GM12878 (cell line): ENCODE data around the gene TASOR. TPM values are rescaled to one million over a fixed set of nuclear protein-coding genes. Genes with fewer than 3 reads are reported as not detected.

Experiments
- ATAC-seq: fragments of 200-7000 bp; cut with Tn5 transposase; 3 replicates; pipeline ENCODE4 v1.9.1; 2020; ENCODE audit warnings: mild to moderate bottlenecking, moderate library complexity
- BruUV-seq: library from RNA; stranded (reverse); fragments of 400-500 nt; replicated peaks from 2 replicates; lab custom pipeline; 2021; lab: Mats Ljungman, UMichigan
- CTCF ChIA-PET: fragments of 300-600 bp; sonication (Branson Sonifier 250); formaldehyde crosslinking; extraction: SDS; loops from one replicate; lab custom pipeline; 2021; ENCODE audit warnings: inconsistent platforms; lab: Yijun Ruan, JAX
- POLR2A ChIA-PET: fragments of 350-600 bp; formaldehyde crosslinking; extraction: SDS; loops from one replicate; lab custom pipeline; 2021; ENCODE audit warnings: inconsistent platforms; lab: Charles Lee
- RAD21 ChIA-PET: fragments of 300-600 bp; sonication (Branson Sonifier 250); formaldehyde crosslinking; loops from one replicate; lab custom pipeline; 2023; ENCODE audit warnings: antibody characterized with exemption; ENCODE audit not compliant: unreplicated experiment; lab: Charles Lee
- SMC1A ChIA-PET: fragments of 300-600 bp; sonication (Branson Sonifier 250); formaldehyde crosslinking; loops from one replicate; lab custom pipeline; 2023; ENCODE audit not compliant: unreplicated experiment, uncharacterized antibody; lab: Charles Lee
- DNase-seq: peaks from one replicate; pipeline ENCODE4 v3.0.0-alpha.2; 2011; ENCODE audit warnings: low read depth, low spot score
- FAIRE-seq: peaks from 3 replicates; lab custom pipeline; 2011; peaks lifted over from hg19 to GRCh38; lab: Jason Lieb, UNC
- H2AFZ ChIP-seq: 2 replicates; pipeline ENCODE4 v1.6.0; 2011; ENCODE audit warnings: low read depth, low read length, control low read depth; ENCODE audit not compliant: control insufficient read depth
- H3K27ac ChIP-seq: 2 replicates; pipeline ENCODE4 v1.5.1; 2011; ENCODE audit warnings: control low read depth; ENCODE audit not compliant: control insufficient read depth, insufficient read depth
- H3K27me3 ChIP-seq, 2 experiments: replicated peaks in 1 of 2; 2 replicates each; pipeline versions ENCODE4 v1.6.0 to v1.6.1; 2011; ENCODE audit warnings: low read length in 1 of 2; ENCODE audit not compliant: control insufficient read depth in 2 of 2, insufficient read depth in 2 of 2
- H3K36me3 ChIP-seq, 2 experiments: 2 replicates each; pipeline ENCODE4 v1.5.1; 2011; ENCODE audit warnings: low read length in 1 of 2; ENCODE audit not compliant: control insufficient read depth in 2 of 2, insufficient read depth in 2 of 2
- H3K4me1 ChIP-seq: 2 replicates; pipeline ENCODE4 v1.6.1; 2011; ENCODE audit warnings: mild to moderate bottlenecking, low read length, moderate library complexity, mixed read lengths; ENCODE audit not compliant: control insufficient read depth, insufficient read depth
- H3K4me2 ChIP-seq: 2 replicates; pipeline ENCODE4 v1.6.0; 2011; ENCODE audit warnings: control low read depth; ENCODE audit not compliant: control insufficient read depth, insufficient read depth
- H3K4me3 ChIP-seq: fragments of 200-600 bp; sonication (generic); 2 replicates; pipeline ENCODE4 v1.5.1; 2016
- H3K79me2 ChIP-seq: 2 replicates; pipeline ENCODE4 v1.6.0; 2011; ENCODE audit warnings: low read length; ENCODE audit not compliant: control insufficient read depth, insufficient read depth
- H3K9ac ChIP-seq: 2 replicates; pipeline ENCODE4 v1.8.0; 2011; ENCODE audit warnings: low read length, control low read depth, mixed read lengths; ENCODE audit not compliant: control insufficient read depth, insufficient read depth
- H3K9me3 ChIP-seq: replicated peaks from 3 replicates; pipeline ENCODE4 v1.5.1; 2011; ENCODE audit warnings: mild to moderate bottlenecking, low read length; ENCODE audit not compliant: control insufficient read depth, insufficient read depth
- H4K20me1 ChIP-seq: 2 replicates; pipeline ENCODE4 v1.6.0; 2011; ENCODE audit not compliant: control insufficient read depth, insufficient read depth
- ATF7 ChIP-seq: fragments of 450-650 bp; IDR thresholded peaks from 2 replicates; pipeline ENCODE4 v1.6.1; 2016; ENCODE audit warnings: low read depth, mild to moderate bottlenecking
- BMI1 ChIP-seq: fragments of 450-650 bp; IDR thresholded peaks from 2 replicates; pipeline ENCODE4 v1.6.1; 2016; ENCODE audit warnings: mild to moderate bottlenecking, moderate library complexity, borderline replicate concordance
- DPF2 ChIP-seq: fragments of 450-650 bp; IDR thresholded peaks from 2 replicates; pipeline ENCODE4 v1.6.1; 2017; ENCODE audit warnings: mild to moderate bottlenecking
- E2F4 ChIP-seq: IDR thresholded peaks from 2 replicates; pipeline ENCODE4 v1.6.1; 2012; ENCODE audit warnings: low read depth, low read length, improper control_type of control experiment
- EP300 ChIP-seq, 2 experiments: fragments of 150-350 bp in 1 of 2; IDR thresholded peaks; 2 replicates each; pipeline ENCODE4 v1.6.1; 2011 to 2012; ENCODE audit warnings: low read depth in 2 of 2, low read length in 2 of 2, borderline replicate concordance in 1 of 2, improper control_type of control experiment in 1 of 2, inconsistent platforms in 1 of 2; ENCODE audit not compliant: control insufficient read depth in 1 of 2
- IKZF2 ChIP-seq, 2 experiments: fragments of 450-650 bp; IDR thresholded peaks; 2 replicates each; pipeline ENCODE4 v1.6.1; 2017; ENCODE audit warnings: mild to moderate bottlenecking in 2 of 2, moderate library complexity in 2 of 2
- MLLT1 ChIP-seq: fragments of 450-650 bp; IDR thresholded peaks from 2 replicates; pipeline ENCODE4 v1.6.1; 2016; ENCODE audit warnings: mild to moderate bottlenecking
- MTA2 ChIP-seq: fragments of 450-650 bp; IDR thresholded peaks from 2 replicates; pipeline ENCODE4 v1.6.1; 2016; ENCODE audit warnings: low read depth, mild to moderate bottlenecking, moderate library complexity
- RAD51 ChIP-seq: fragments of 450-650 bp; IDR thresholded peaks from 2 replicates; pipeline ENCODE4 v1.6.1; 2016; ENCODE audit warnings: moderate library complexity, mild to moderate bottlenecking, inconsistent platforms
- RELB ChIP-seq: fragments of 450-650 bp; IDR thresholded peaks from 2 replicates; pipeline ENCODE4 v1.6.1; 2017; ENCODE audit warnings: low read depth, mild to moderate bottlenecking, moderate library complexity
- SMC3 ChIP-seq: IDR thresholded peaks from 2 replicates; pipeline ENCODE4 v1.6.1; 2011; ENCODE audit warnings: low read length, improper control_type of control experiment, borderline replicate concordance
- SPI1 ChIP-seq: IDR thresholded peaks from 2 replicates; pipeline ENCODE4 v1.6.1; 2011; ENCODE audit warnings: low read depth, mild to moderate bottlenecking, low read length, moderate library complexity, borderline replicate concordance; ENCODE audit not compliant: insufficient read depth
- ZNF384 ChIP-seq: IDR thresholded peaks from 2 replicates; pipeline ENCODE4 v1.6.1; 2012; ENCODE audit warnings: low read depth, mild to moderate bottlenecking, low read length, improper control_type of control experiment, borderline replicate concordance
- ZSCAN29 ChIP-seq: fragments of 450-650 bp; IDR thresholded peaks from 2 replicates; pipeline ENCODE4 v1.6.1; 2017; ENCODE audit warnings: mild to moderate bottlenecking, moderate library complexity
- WGBS: methylation state at CpG from one replicate; pipeline ENCODE4 v1.1.6; 2016; ENCODE audit warnings: low lambda C conversion rate; ENCODE audit not compliant: insufficient replicate concordance, insufficient coverage; ENCODE audit errors: missing lambda C conversion rate; 5-methylcytosine and 5-hydroxymethylcytosine counted together
- in situ Hi-C: fragments of 300-500 bp; cut with MboI; formaldehyde crosslinking; loops from 9 replicates; pipeline ENCODE4 v1.14.3; 2018; ENCODE audit warnings: mixed read lengths
- intact Hi-C: fragments of 100-400 bp; cut with micrococcal nuclease; formaldehyde crosslinking; loops from one replicate; pipeline ENCODE4 v1.14.2; 2022; ENCODE audit not compliant: unreplicated experiment
- polyA plus RNA-seq, 11 experiments: library from polyadenylated mRNA; depleted of rRNA in 4 of 11; unstranded in 6 of 11; stranded (reverse) in 5 of 11; fragments of >200 nt; fragmentation: Nextera tagmentation in 4 of 11; fragmentation: Illumina TruSeq in 1 of 11; extraction: Ambion mirVana in 4 of 11; extraction: Trizol in 1 of 11; gene quantifications; 1 replicate in 1 of 11; 2 replicates in 10 of 11; pipeline versions ENCODE4 v1.2.1 to v1.2.3, GENCODE V29; 2011 to 2016; ENCODE audit warnings: inconsistent platforms in 2 of 11, missing spikeins in 2 of 11, low read depth in 1 of 11
- total RNA-seq, 4 experiments: library from RNA; depleted of rRNA in 3 of 4; stranded (reverse); fragments of >200 nt in 3 of 4; fragmentation: Illumina TruSeq in 1 of 4; extraction: Trizol in 1 of 4; gene quantifications; 2 replicates each; pipeline versions ENCODE4 v1.2.1 to v1.2.3, GENCODE V29; 2013 to 2021

TASOR gene
- total and polyA plus RNA-seq, 10 of the 15 experiments (the other 5 are each of a cell fraction or from before 2014, with no cell fraction given): 29.6 to 95.1 (median 52.6) TPM

- H3K4me3 ChIP-seq: no peak overlapping the region
Observed at GRCh38 chr3:56694867-56695683, 12.0 kb upstream of the TASOR start.

More at GRCh38 chr3:56694867-56695683, 12.0 kb upstream of the TASOR start:
- H3K4me2 ChIP-seq: no peak overlapping the region
- H2AFZ ChIP-seq: no peak overlapping the region; the same call in 1 of the 2 replicates
- peaks cover 12% of the 10 kb centered on the region for H3K4me1 ChIP-seq
- ChIA-PET POLR2A (interaction anchor here (0.6 to 5.1 kb wide), 7 partner anchors 13 to 373 kb away, joined by 3 to 43 read pairs (median 5); partner anchors contain the start of genes ARHGEF3 and TASOR), SMC1A (interaction anchor here (0.8 to 6.1 kb wide), 19 partner anchors 9 to 304 kb away, joined by 3 to 75 read pairs (median 5); partner anchors contain the start of gene TASOR), CTCF (interaction anchor here (0.6 to 6.1 kb wide), 11 partner anchors 9 to 1334 kb away, joined by 3 to 60 read pairs (median 4); partner anchors contain the start of gene ARHGEF3), RAD21 (interaction anchor here (0.9 to 8.1 kb wide), 12 partner anchors 10 to 295 kb away, joined by 3 to 96 read pairs (median 4); partner anchors contain the start of gene ARHGEF3)
- no peaks in the 10 kb centered on the region for H3K27me3 ChIP-seq
- DNase-seq (no peak), ATAC-seq (peak; percentile 59), FAIRE-seq (no peak)
- H3K79me2 ChIP-seq: no peaks in the 10 kb centered on the region
- intact Hi-C loops (no loop called here), in situ Hi-C loops (no loop called here)
- 22% methylated on average over 4 of the region's 4 CpGs for WGBS
- TF ChIP-seq RAD51 (peak; percentile 32; the same call in 1 of the 2 replicates), ATF7 (peak; percentile 35; the same call in 1 of the 2 replicates), MLLT1 (no peak), MTA2 (peak; percentile 57), E2F4 (no peak), BMI1 (peak; percentile 47; the same call in 1 of the 2 replicates), EP300 (IDR thresholded peaks at IDR 0.05; ENCODE audit: borderline replicate concordance in 1 of 2, control insufficient read depth in 1 of 2, low read depth in 2 of 2, low read length in 2 of 2) (peak in 1 of 2 experiments; percentile 57; a peak in 1 of 4 replicates), ZSCAN29 (peak; percentile 78; the same call in 1 of the 2 replicates), ZNF384 (peak; percentile 86), SPI1 (peak; percentile 40; the same call in 1 of the 2 replicates), DPF2 (peak; percentile 52; the same call in 1 of the 2 replicates), IKZF2 (IDR thresholded peaks at IDR 0.05) (peak in 1 of 2 experiments; percentile 28; a peak in 1 of 4 replicates), SMC3 (no peak), RELB (peak; percentile 47; the same call in 1 of the 2 replicates)
- no peak overlapping the region for H3K9ac ChIP-seq
- H3K9me3 ChIP-seq: no peaks in the 10 kb centered on the region
- H3K36me3 ChIP-seq: no peaks in the 10 kb centered on the region
- no TSS peak for BruUV-seq
- H3K27ac ChIP-seq: no peak overlapping the region
- no peaks in the 10 kb centered on the region for H4K20me1 ChIP-seq
